Mesenchymal stem cell (in vitro differentiated cells and primary cell): Measurements from ENCODE around the gene XRCC4.

Source experiments
- DNase-seq: peaks from one replicate; pipeline ENCODE4 v3.0.0-alpha.2; 2013
- H2AFZ ChIP-seq: one replicate; pipeline ENCODE4 v1.6.1; 2013; ENCODE audit warnings: low read depth, mild to moderate bottlenecking, control low read depth, inconsistent platforms, low read length, moderate library complexity
- H2AK5ac ChIP-seq: 2 replicates; pipeline ENCODE4 v1.6.1; 2013; ENCODE audit warnings: low read length, moderate library complexity, mild to moderate bottlenecking, inconsistent platforms; ENCODE audit not compliant: severe bottlenecking
- H2BK120ac ChIP-seq: one replicate; pipeline ENCODE4 v1.6.1; 2013; ENCODE audit warnings: low read depth, mild to moderate bottlenecking, inconsistent platforms, low read length, moderate library complexity
- H2BK12ac ChIP-seq, 2 experiments: one replicate each; pipeline ENCODE4 v1.6.1; 2013; ENCODE audit warnings: inconsistent platforms in 2 of 2, low read length in 2 of 2, mild to moderate bottlenecking in 2 of 2, moderate library complexity in 2 of 2, control low read depth in 1 of 2
- H2BK15ac ChIP-seq: one replicate; pipeline ENCODE4 v1.6.1; 2013; ENCODE audit warnings: mild to moderate bottlenecking, low read depth, inconsistent platforms; ENCODE audit not compliant: poor library complexity, severe bottlenecking
- H2BK5ac ChIP-seq: 2 replicates; pipeline ENCODE4 v1.6.1; 2013; ENCODE audit warnings: low read depth, mild to moderate bottlenecking, low read length, control low read depth, inconsistent platforms; ENCODE audit not compliant: poor library complexity, severe bottlenecking
- H3K14ac ChIP-seq, 2 experiments: one replicate each; pipeline ENCODE4 v1.6.1; 2013; ENCODE audit warnings: inconsistent platforms in 2 of 2, low read length in 2 of 2, control low read depth in 1 of 2, mild to moderate bottlenecking in 1 of 2, moderate library complexity in 1 of 2
- H3K18ac ChIP-seq, 2 experiments: one replicate each; pipeline ENCODE4 v1.6.1; 2013; ENCODE audit warnings: inconsistent platforms in 2 of 2, low read length in 2 of 2, control low read depth in 1 of 2, low read depth in 1 of 2, mild to moderate bottlenecking in 1 of 2
- H3K23ac ChIP-seq, 2 experiments: one replicate each; pipeline ENCODE4 v1.6.1; 2013; ENCODE audit warnings: inconsistent platforms in 2 of 2, low read length in 2 of 2, mild to moderate bottlenecking in 2 of 2, moderate library complexity in 2 of 2, control low read depth in 1 of 2
- H3K27ac ChIP-seq: 2 replicates; pipeline ENCODE4 v1.5.1; 2013; ENCODE audit warnings: mild to moderate bottlenecking, moderate library complexity, low read length, control low read depth, inconsistent platforms; ENCODE audit not compliant: poor library complexity, severe bottlenecking
- H3K27me3 ChIP-seq, 2 experiments: 2 replicates each; pipeline versions ENCODE4 v1.6.1 to v1.7.0; 2013; ENCODE audit warnings: low read length in 2 of 2, mild to moderate bottlenecking in 2 of 2, moderate library complexity in 2 of 2, control low read depth in 1 of 2, inconsistent platforms in 1 of 2; ENCODE audit not compliant: control insufficient read depth in 1 of 2, insufficient read depth in 1 of 2
- H3K36me3 ChIP-seq, 2 experiments: 2 replicates each; pipeline versions ENCODE4 v1.6.1 to v1.7.0; 2013; ENCODE audit warnings: low read length in 2 of 2, control low read depth in 1 of 2, inconsistent platforms in 1 of 2, low read depth in 1 of 2, mild to moderate bottlenecking in 1 of 2; ENCODE audit not compliant: insufficient read depth in 2 of 2, control insufficient read depth in 1 of 2
- H3K4ac ChIP-seq, 2 experiments: one replicate each; pipeline ENCODE4 v1.6.1; 2013; ENCODE audit warnings: inconsistent platforms in 2 of 2, low read length in 2 of 2, mild to moderate bottlenecking in 2 of 2, moderate library complexity in 2 of 2, control low read depth in 1 of 2, low read depth in 1 of 2
- H3K4me1 ChIP-seq: 2 replicates; pipeline ENCODE4 v1.6.1; 2013; ENCODE audit warnings: low read depth, low read length, control low read depth; ENCODE audit not compliant: control insufficient read depth, insufficient read depth
- H3K4me2 ChIP-seq: 2 replicates; pipeline ENCODE4 v1.6.1; 2013; ENCODE audit warnings: low read length, mild to moderate bottlenecking, inconsistent platforms; ENCODE audit not compliant: poor library complexity, severe bottlenecking
- H3K4me3 ChIP-seq, 2 experiments: 2 replicates each; pipeline versions ENCODE4 v1.5.1 to v1.7.0; 2013; ENCODE audit warnings: low read length in 2 of 2, mild to moderate bottlenecking in 2 of 2, control low read depth in 1 of 2, low read depth in 1 of 2; ENCODE audit not compliant: insufficient read depth in 1 of 2
- H3K79me1 ChIP-seq: replicated peaks from 2 replicates; pipeline ENCODE4 v1.6.1; 2013; ENCODE audit warnings: mild to moderate bottlenecking, control low read depth, low read length, inconsistent platforms; ENCODE audit not compliant: poor library complexity, severe bottlenecking
- H3K9ac ChIP-seq: 2 replicates; pipeline ENCODE4 v1.7.0; 2013; ENCODE audit warnings: mild to moderate bottlenecking, low read length, moderate library complexity
- H3K9me3 ChIP-seq: 2 replicates; pipeline ENCODE4 v1.7.0; 2013; ENCODE audit warnings: mild to moderate bottlenecking, low read length; ENCODE audit not compliant: control insufficient read depth
- H4K8ac ChIP-seq: one replicate; pipeline ENCODE4 v1.6.1; 2013; ENCODE audit warnings: inconsistent platforms, mild to moderate bottlenecking, low read length, moderate library complexity
- H4K91ac ChIP-seq: one replicate; pipeline ENCODE4 v1.6.1; 2013; ENCODE audit warnings: mild to moderate bottlenecking, low read length, inconsistent platforms
- WGBS: methylation state at CpG from one replicate; pipeline ENCODE4 v1.1.7; 2013; ENCODE audit warnings: mixed read lengths; 5-methylcytosine and 5-hydroxymethylcytosine counted together

The XRCC4 gene

DNA sequence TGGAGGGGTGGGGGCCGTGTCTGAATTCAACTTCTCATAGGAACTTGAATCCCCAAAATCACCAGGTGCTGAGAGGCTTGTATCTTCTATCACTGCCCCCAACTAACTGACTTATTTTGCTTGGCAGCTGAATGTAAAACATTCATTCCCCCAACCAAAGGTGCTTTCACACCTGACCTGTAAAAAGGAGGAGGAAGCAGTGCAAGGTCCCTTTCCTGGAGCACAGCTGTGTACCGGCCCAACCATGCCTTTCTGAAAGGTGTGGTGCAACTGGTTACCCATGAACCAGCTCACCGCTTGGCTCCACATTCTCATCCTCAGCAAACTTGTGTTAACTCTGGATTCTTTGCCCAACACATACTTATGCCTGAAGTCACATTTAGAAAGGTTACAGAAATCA, 34.8 kb upstream of the XRCC4 start:
- Histone ChIP-seq H4K8ac (no peak overlapping the region), H3K4me1 (no peaks in the 10 kb centered on the region), H3K27ac (no peak overlapping the region), H2BK15ac (no peak overlapping the region), H3K27me3 (no peaks in the 10 kb centered on the region), H2BK5ac (no peak overlapping the region), H3K36me3 (peaks cover 0 to 2% of the 10 kb centered on the region in 2 experiments), H3K4me2 (no peak overlapping the region), H3K18ac (no peak overlapping the region), H2AFZ (no peak overlapping the region), H2BK120ac (no peak overlapping the region), H2BK12ac (no peak overlapping the region), H3K4ac (no peak overlapping the region), H3K9ac (no peak overlapping the region), H3K9me3 (no peaks in the 10 kb centered on the region), H4K91ac (no peak overlapping the region), H3K79me1 (no peaks in the 10 kb centered on the region), H3K14ac (no peak overlapping the region), H2AK5ac (no peak overlapping the region), H3K4me3 (no peak overlapping the region), H3K23ac (no peak overlapping the region)
- DNase-seq = no peak
- 88% methylated on average over 2 of the region's 3 CpGs for WGBS

DNA sequence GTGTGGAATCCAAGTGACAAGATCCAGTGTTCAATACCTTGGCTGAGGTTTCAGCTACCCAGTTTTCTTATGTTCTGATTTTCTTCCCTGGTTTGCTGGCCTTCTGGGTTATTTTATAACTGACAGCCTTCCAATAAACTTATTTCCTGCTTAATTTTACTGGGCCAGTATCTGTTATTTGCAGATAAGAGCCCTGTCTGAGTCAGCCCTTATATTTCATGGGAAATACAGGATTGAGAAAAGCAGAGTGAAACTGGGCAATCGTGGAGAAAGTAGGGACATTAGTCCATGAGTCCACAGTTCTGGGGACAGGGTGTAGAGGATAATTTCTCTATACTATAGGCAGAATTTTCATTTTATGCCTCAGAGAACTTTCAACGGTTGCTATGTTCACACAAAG, 32.4 kb upstream of the XRCC4 start:
- no peak overlapping the region for H2BK5ac ChIP-seq
- H3K36me3 ChIP-seq = peaks cover 0 to 5% of the 10 kb centered on the region in 2 experiments
- H3K79me1 ChIP-seq = no peaks in the 10 kb centered on the region
- no peak overlapping the region for H3K14ac ChIP-seq
- H3K18ac ChIP-seq = no peak overlapping the region
- H3K23ac ChIP-seq = no peak overlapping the region
- H2AK5ac ChIP-seq = no peak overlapping the region
- no peak overlapping the region for H3K4me2 ChIP-seq
- H2BK120ac ChIP-seq = no peak overlapping the region
- no peaks in the 10 kb centered on the region for H3K9me3 ChIP-seq
- H4K8ac ChIP-seq = no peak overlapping the region
- H3K9ac ChIP-seq = no peak overlapping the region
- no peak overlapping the region for H3K4ac ChIP-seq
- no peak overlapping the region for H3K4me3 ChIP-seq
- H2BK12ac ChIP-seq = no peak overlapping the region
- no peaks in the 10 kb centered on the region for H3K27me3 ChIP-seq
- no peak overlapping the region for H2BK15ac ChIP-seq
- no peak overlapping the region for H3K27ac ChIP-seq
- no peak overlapping the region for H4K91ac ChIP-seq
- DNase-seq = no peak
- WGBS = 43% methylated on average over 1 of the region's 2 CpGs
- H3K4me1 ChIP-seq = no peaks in the 10 kb centered on the region
- no peak overlapping the region for H2AFZ ChIP-seq

DNA sequence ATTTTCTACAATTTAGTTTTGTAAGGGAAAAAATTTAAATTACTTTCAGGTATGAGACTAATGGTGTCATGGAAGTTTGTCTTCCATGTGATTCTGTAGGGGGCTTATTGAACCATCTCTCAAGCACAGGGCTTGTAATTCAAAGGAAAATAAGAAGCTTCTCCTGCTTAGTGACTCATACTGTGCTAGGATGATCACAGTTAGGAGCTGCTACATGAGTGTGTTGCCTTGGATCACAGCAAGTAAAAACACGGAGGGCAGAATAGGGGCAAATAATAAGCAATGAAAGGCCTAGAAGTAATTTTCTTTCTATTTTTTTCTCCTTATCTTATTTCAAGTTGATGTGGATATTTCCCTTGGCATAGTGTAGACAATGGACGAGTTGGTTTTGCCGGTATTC, 29.1 kb upstream of the XRCC4 start:
- no peak overlapping the region for H3K4me3 ChIP-seq
- no peak overlapping the region for H3K23ac ChIP-seq
- no peaks in the 10 kb centered on the region for H3K4me1 ChIP-seq
- H3K18ac ChIP-seq = no peak overlapping the region
- no peak for DNase-seq
- H3K36me3 ChIP-seq = peaks cover 0 to 29% of the 10 kb centered on the region in 2 experiments
- H2BK15ac ChIP-seq = no peak overlapping the region
- no peak overlapping the region for H2AK5ac ChIP-seq
- no peak overlapping the region for H3K9ac ChIP-seq
- H3K79me1 ChIP-seq = no peaks in the 10 kb centered on the region
- no peak overlapping the region for H3K4ac ChIP-seq
- H2BK5ac ChIP-seq = no peak overlapping the region
- no peak overlapping the region for H3K27ac ChIP-seq
- no peaks in the 10 kb centered on the region for H3K9me3 ChIP-seq
- WGBS = no CpG with 5 or more reads among the region's 3 CpGs
- no peak overlapping the region for H2BK12ac ChIP-seq
- H4K8ac ChIP-seq = no peak overlapping the region
- H3K14ac ChIP-seq = no peak overlapping the region
- no peak overlapping the region for H2AFZ ChIP-seq
- H2BK120ac ChIP-seq = no peak overlapping the region
- no peak overlapping the region for H4K91ac ChIP-seq
- H3K27me3 ChIP-seq = no peaks in the 10 kb centered on the region
- no peak overlapping the region for H3K4me2 ChIP-seq

DNA sequence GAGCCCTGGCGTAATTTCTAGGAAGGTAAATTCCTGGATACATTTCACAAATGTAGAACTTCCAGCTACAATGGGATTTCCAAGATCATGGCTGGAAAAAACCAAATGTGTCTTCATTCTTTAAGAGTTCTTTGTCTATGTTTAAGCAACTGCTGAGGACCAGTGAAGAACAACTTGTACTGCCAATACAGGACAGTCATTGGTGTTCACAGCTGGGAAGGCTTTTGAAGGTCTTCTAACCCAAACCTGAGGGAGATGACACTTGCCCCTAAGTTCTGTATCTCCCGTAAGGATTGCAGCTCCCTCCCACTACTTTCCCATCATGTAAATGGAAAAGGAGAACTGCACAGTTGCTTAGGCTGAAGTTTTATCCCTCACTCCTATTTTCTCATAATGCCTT, 28.5 kb upstream of the XRCC4 start:
- no peak overlapping the region for H2BK5ac ChIP-seq
- no peaks in the 10 kb centered on the region for H3K9me3 ChIP-seq
- H3K4me3 ChIP-seq = no peak overlapping the region
- H3K27me3 ChIP-seq = no peaks in the 10 kb centered on the region
- no peaks in the 10 kb centered on the region for H3K79me1 ChIP-seq
- no peak overlapping the region for H4K8ac ChIP-seq
- H2BK15ac ChIP-seq = no peak overlapping the region
- no peak overlapping the region for H3K23ac ChIP-seq
- WGBS = 100% methylated on average over 1 of the region's 2 CpGs
- no peak overlapping the region for H3K14ac ChIP-seq
- no peak for DNase-seq
- H3K9ac ChIP-seq = no peak overlapping the region
- H3K4me1 ChIP-seq = no peaks in the 10 kb centered on the region
- no peak overlapping the region for H4K91ac ChIP-seq
- H2AFZ ChIP-seq = no peak overlapping the region
- no peak overlapping the region for H2BK120ac ChIP-seq
- H2BK12ac ChIP-seq = no peak overlapping the region
- no peak overlapping the region for H3K4me2 ChIP-seq
- H3K27ac ChIP-seq = no peak overlapping the region
- no peak overlapping the region for H2AK5ac ChIP-seq
- no peak overlapping the region for H3K4ac ChIP-seq
- H3K36me3 ChIP-seq = peaks cover 0 to 34% of the 10 kb centered on the region in 2 experiments
- no peak overlapping the region for H3K18ac ChIP-seq
